ENCODE results near the gene CFD.

CFD gene

DNA sequence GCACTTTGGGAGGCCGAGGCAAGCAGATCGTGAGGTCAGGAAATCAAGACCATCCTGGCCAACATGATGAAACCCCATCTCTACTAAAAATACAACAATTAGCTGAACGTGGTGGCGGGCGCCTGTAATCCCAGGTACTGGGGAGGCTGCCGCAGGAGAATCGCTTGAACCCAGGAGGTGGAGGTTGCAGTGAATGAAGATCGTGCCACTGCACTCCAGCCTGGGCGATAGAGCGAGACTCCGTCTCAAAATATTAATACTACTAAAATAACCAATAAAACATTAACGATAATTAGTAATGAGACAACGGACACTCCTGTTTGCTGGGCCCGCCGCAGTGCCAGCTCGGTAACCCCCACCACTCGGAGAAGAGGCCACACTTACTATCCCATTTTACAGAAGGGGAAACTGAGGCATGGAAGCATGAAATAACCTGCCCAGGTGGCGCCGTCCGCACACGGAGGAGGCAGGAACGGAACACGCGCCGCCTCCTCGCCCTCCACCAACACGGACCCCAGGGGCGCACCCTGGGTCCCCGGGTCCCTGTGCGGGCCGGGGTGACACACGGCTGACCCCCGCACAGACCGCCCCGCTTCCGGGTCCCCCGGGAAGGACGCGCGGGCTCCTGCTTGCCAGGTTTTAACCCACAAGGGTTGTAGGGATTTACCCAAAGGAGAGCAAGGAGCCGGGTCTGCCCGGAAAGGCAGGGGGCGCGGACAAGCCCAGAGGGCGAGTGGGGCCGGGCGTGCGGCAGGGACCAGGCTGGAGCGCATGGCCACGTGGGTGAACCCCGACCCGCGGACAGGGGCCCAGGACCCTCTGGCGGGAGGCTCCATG lies 52.0 kb downstream of the CFD start:
- DNase-seq = no peak

DNA sequence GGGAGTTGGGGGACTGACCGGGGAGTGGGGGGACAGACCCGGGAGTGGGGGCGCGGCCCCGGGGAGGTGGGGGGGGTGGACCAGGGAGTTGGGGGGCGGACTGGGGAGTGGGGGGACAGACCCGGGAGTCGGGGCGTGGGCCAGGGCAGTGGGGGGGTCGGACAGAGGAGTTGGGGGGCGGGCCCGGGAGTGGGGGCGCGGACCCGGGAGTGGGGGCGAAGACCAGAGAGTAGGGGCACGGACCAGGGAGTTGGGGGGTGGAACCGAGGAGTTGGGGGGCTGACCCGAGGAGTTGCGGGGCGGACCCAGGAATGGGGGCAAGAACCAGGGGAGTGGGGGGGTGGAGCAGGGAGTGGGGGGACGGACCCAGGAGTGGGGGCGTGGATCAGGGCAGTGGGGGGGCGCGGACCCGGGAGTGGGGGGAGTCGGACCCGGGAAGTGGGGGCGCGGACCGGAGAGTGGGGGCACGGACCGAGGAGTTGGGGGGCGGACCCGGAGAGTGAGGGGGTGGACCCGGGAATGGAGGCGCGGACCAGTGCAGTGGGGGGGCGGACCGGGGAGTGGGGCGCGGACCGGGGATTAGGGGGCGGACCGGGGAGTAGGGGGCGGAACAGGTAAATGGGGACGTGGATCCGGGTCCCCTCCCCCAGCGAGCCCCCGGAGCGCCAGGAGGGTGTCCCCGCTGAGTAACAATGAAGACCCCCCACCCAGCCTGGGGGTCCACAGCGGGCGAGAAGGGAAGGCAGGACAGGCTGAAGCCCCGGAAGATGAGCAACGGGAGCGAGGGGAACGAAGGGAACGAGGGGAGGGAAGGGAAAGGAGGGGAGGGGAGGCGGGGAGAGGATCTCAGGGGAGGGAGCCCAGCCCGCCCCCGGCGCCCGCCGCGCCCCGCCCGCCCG lies 53.0 kb downstream of the CFD start:
- DNase-seq = no peak

Measured in activated CD8-positive, alpha-beta memory T cell treated with anti-CD3 and anti-CD28 coated beads, Interleukin-2, amount 50 U/mL, for 48 hours (primary cell).